K562 (cell line): ENCODE data around the gene FNDC1.

Experiments used
- ASH1L ChIP-seq: fragments of 450-650 bp; IDR thresholded peaks from 2 replicates; pipeline ENCODE4 v1.6.1; 2018; ENCODE audit warnings: borderline replicate concordance, mild to moderate bottlenecking, low read depth; ENCODE audit not compliant: partially characterized antibody
- CHD1 ChIP-seq: fragments of 200-600 bp; sonication (generic); IDR thresholded peaks from one replicate; pipeline ENCODE4 v1.6.1; 2012; ENCODE audit warnings: mild to moderate bottlenecking, moderate library complexity, low read length, inconsistent platforms
- KAT8 ChIP-seq: fragments of 450-650 bp; IDR thresholded peaks from 2 replicates; pipeline ENCODE4 v1.6.1; 2016; ENCODE audit warnings: low read depth, mild to moderate bottlenecking
- NRF1 ChIP-seq, 2 experiments: fragments of 450-650 bp; IDR thresholded peaks in 1 of 2; conservative IDR thresholded peaks in 1 of 2; 2 replicates each; pipeline ENCODE4 v1.6.1; 2014; ENCODE audit warnings: mild to moderate bottlenecking in 2 of 2
- ZNF324 ChIP-seq: fragments of 250-450 bp; sonication (Bioruptor Pico); IDR thresholded peaks from 2 replicates; pipeline ENCODE4 v1.4.0; 2020; ENCODE audit warnings: mild to moderate bottlenecking
- TF ChIP-seq, protein P1 (sequence below), 3 experiments: IDR thresholded peaks in 2 of 3; conservative IDR thresholded peaks in 1 of 3; 2 replicates each; pipeline ENCODE4 v1.5.1; 2011 to 2012; ENCODE audit warnings: low read length in 3 of 3, mild to moderate bottlenecking in 3 of 3, control low read depth in 2 of 3, improper control_type of control experiment in 1 of 3, inconsistent platforms in 1 of 3, low read depth in 1 of 3, mixed read lengths in 1 of 3, moderate library complexity in 1 of 3; ENCODE audit not compliant: insufficient read depth in 2 of 3

DNA sequence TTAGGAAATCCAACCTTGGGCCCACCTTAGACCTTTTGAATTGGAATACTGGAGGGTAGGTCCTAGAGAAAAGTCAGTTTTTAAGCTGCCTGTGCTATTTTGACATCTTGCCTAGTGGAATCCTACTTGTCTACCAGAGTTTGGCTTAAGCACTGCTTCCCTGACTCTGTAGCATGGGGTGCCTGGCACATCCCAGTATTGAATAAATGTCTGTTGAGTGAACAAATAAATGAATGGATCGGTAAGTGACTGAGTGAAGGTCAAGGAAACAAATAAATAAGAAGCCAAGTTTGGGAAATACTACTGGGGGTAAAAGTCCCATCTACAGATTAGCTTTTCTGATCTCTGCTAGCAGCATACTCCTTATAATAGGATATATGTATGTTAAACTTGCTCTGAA lies 140.5 kb downstream of the FNDC1 start:
- TF ChIP-seq CHD1 (no peak), ASH1L (no peak), ZNF324 (CRISPR knock-in tag) (no peak), NRF1 (conservative IDR thresholded peaks at IDR 0.05 in 1 of 2, IDR thresholded peaks at IDR 0.05 in 1 of 2) (no peak), KAT8 (no peak)
- TF ChIP-seq, protein P1, sequence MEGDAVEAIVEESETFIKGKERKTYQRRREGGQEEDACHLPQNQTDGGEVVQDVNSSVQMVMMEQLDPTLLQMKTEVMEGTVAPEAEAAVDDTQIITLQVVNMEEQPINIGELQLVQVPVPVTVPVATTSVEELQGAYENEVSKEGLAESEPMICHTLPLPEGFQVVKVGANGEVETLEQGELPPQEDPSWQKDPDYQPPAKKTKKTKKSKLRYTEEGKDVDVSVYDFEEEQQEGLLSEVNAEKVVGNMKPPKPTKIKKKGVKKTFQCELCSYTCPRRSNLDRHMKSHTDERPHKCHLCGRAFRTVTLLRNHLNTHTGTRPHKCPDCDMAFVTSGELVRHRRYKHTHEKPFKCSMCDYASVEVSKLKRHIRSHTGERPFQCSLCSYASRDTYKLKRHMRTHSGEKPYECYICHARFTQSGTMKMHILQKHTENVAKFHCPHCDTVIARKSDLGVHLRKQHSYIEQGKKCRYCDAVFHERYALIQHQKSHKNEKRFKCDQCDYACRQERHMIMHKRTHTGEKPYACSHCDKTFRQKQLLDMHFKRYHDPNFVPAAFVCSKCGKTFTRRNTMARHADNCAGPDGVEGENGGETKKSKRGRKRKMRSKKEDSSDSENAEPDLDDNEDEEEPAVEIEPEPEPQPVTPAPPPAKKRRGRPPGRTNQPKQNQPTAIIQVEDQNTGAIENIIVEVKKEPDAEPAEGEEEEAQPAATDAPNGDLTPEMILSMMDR (IDR thresholded peaks at IDR 0.05 in 2 of 3, conservative IDR thresholded peaks at IDR 0.05 in 1 of 3; ENCODE audit: insufficient read depth in 2 of 3, low read depth in 1 of 3, low read length in 3 of 3): no peak
